Measurements from ENCODE around the gene RAB8B.

The RAB8B gene

GRCh38 chr15:63157891-63158431, 31.4 kb upstream of the RAB8B start:
- Histone ChIP-seq H3K27me3 (ENCODE audit: control insufficient read depth in 2 of 2, insufficient read depth in 2 of 2, low read length in 2 of 2) (no peaks in the 10 kb centered on the region), H3K9me3 (ENCODE audit: control insufficient read depth in 2 of 2, low read length in 2 of 2) (no peaks in the 10 kb centered on the region), H3K4me3 (ENCODE audit: low read length in 2 of 2) (peak overlapping the region; percentile 92 to 97), H3K36me3 (ENCODE audit: control insufficient read depth in 2 of 2, insufficient read depth in 2 of 2, low read length in 2 of 2) (peaks cover 10 to 14% of the 10 kb centered on the region in 2 donors), H3K9ac (ENCODE audit: low read depth in 1 of 2, low read length in 2 of 2) (peak overlapping the region; percentile 89 to 97), H3K27ac (ENCODE audit: low read depth in 2 of 2, low read length in 2 of 2) (peak overlapping the region; percentile 95), H3K4me1 (ENCODE audit: control insufficient read depth in 2 of 2, insufficient read depth in 2 of 2, low read length in 2 of 2) (peaks cover 2 to 6% of the 10 kb centered on the region in 2 donors)

- no peak overlapping the region for H3K4me3 ChIP-seq (ENCODE audit: low read length in 2 of 2)
- no peak overlapping the region for H3K27ac ChIP-seq (ENCODE audit: low read depth in 2 of 2, low read length in 2 of 2)
- H3K9ac ChIP-seq (ENCODE audit: low read depth in 1 of 2, low read length in 2 of 2): no peak overlapping the region
- H3K9me3 ChIP-seq (ENCODE audit: control insufficient read depth in 2 of 2, low read length in 2 of 2): no peaks in the 10 kb centered on the region
- peaks cover 0 to under 1% of the 10 kb centered on the region in 2 donors for H3K36me3 ChIP-seq (ENCODE audit: control insufficient read depth in 2 of 2, insufficient read depth in 2 of 2, low read length in 2 of 2)
- H3K4me1 ChIP-seq (ENCODE audit: control insufficient read depth in 2 of 2, insufficient read depth in 2 of 2, low read length in 2 of 2): peaks cover 2 to 4% of the 10 kb centered on the region in 2 donors
- H3K27me3 ChIP-seq (ENCODE audit: control insufficient read depth in 2 of 2, insufficient read depth in 2 of 2, low read length in 2 of 2): no peaks in the 10 kb centered on the region
These were observed 28.8 kb upstream of the RAB8B start for GRCh38 chr15:63160638-63161037.

- Histone ChIP-seq H3K9me3 (ENCODE audit: control insufficient read depth in 2 of 2, low read length in 2 of 2) (no peaks in the 10 kb centered on the region), H3K4me3 (ENCODE audit: low read length in 2 of 2) (no peak overlapping the region), H3K9ac (ENCODE audit: low read depth in 1 of 2, low read length in 2 of 2) (no peak overlapping the region), H3K4me1 (ENCODE audit: control insufficient read depth in 2 of 2, insufficient read depth in 2 of 2, low read length in 2 of 2) (no peaks in the 10 kb centered on the region), H3K27me3 (ENCODE audit: control insufficient read depth in 2 of 2, insufficient read depth in 2 of 2, low read length in 2 of 2) (no peaks in the 10 kb centered on the region), H3K36me3 (ENCODE audit: control insufficient read depth in 2 of 2, insufficient read depth in 2 of 2, low read length in 2 of 2) (no peaks in the 10 kb centered on the region), H3K27ac (ENCODE audit: low read depth in 2 of 2, low read length in 2 of 2) (no peak overlapping the region)
These were observed 26.2 kb upstream of the RAB8B start for GRCh38 chr15:63163217-63163616.

GRCh38 chr15:63165166-63165859, 24.1 kb upstream of the RAB8B start:
- no peaks in the 10 kb centered on the region for H3K9me3 ChIP-seq (ENCODE audit: control insufficient read depth in 2 of 2, low read length in 2 of 2)
- no peaks in the 10 kb centered on the region for H3K36me3 ChIP-seq (ENCODE audit: control insufficient read depth in 2 of 2, insufficient read depth in 2 of 2, low read length in 2 of 2)
- H3K4me3 ChIP-seq (ENCODE audit: low read length in 2 of 2): no peak overlapping the region
- no peaks in the 10 kb centered on the region for H3K27me3 ChIP-seq (ENCODE audit: control insufficient read depth in 2 of 2, insufficient read depth in 2 of 2, low read length in 2 of 2)
- no peak overlapping the region for H3K9ac ChIP-seq (ENCODE audit: low read depth in 1 of 2, low read length in 2 of 2)
- H3K4me1 ChIP-seq (ENCODE audit: control insufficient read depth in 2 of 2, insufficient read depth in 2 of 2, low read length in 2 of 2): no peaks in the 10 kb centered on the region
- no peak overlapping the region for H3K27ac ChIP-seq (ENCODE audit: low read depth in 2 of 2, low read length in 2 of 2)

- no peak overlapping the region for H3K4me3 ChIP-seq (ENCODE audit: low read length in 2 of 2)
- no peaks in the 10 kb centered on the region for H3K36me3 ChIP-seq (ENCODE audit: control insufficient read depth in 2 of 2, insufficient read depth in 2 of 2, low read length in 2 of 2)
- H3K4me1 ChIP-seq (ENCODE audit: control insufficient read depth in 2 of 2, insufficient read depth in 2 of 2, low read length in 2 of 2): no peaks in the 10 kb centered on the region
- H3K27ac ChIP-seq (ENCODE audit: low read depth in 2 of 2, low read length in 2 of 2): no peak overlapping the region
- H3K9me3 ChIP-seq (ENCODE audit: control insufficient read depth in 2 of 2, low read length in 2 of 2): no peaks in the 10 kb centered on the region
- no peaks in the 10 kb centered on the region for H3K27me3 ChIP-seq (ENCODE audit: control insufficient read depth in 2 of 2, insufficient read depth in 2 of 2, low read length in 2 of 2)
- H3K9ac ChIP-seq (ENCODE audit: low read depth in 1 of 2, low read length in 2 of 2): no peak overlapping the region
These were observed 23.2 kb upstream of the RAB8B start for GRCh38 chr15:63166219-63166618.

- H3K4me1 ChIP-seq (ENCODE audit: control insufficient read depth in 2 of 2, insufficient read depth in 2 of 2, low read length in 2 of 2): no peaks in the 10 kb centered on the region
- H3K27ac ChIP-seq (ENCODE audit: low read depth in 2 of 2, low read length in 2 of 2): no peak overlapping the region
- H3K9ac ChIP-seq (ENCODE audit: low read depth in 1 of 2, low read length in 2 of 2): no peak overlapping the region
- no peak overlapping the region for H3K4me3 ChIP-seq (ENCODE audit: low read length in 2 of 2)
- no peaks in the 10 kb centered on the region for H3K36me3 ChIP-seq (ENCODE audit: control insufficient read depth in 2 of 2, insufficient read depth in 2 of 2, low read length in 2 of 2)
- no peaks in the 10 kb centered on the region for H3K27me3 ChIP-seq (ENCODE audit: control insufficient read depth in 2 of 2, insufficient read depth in 2 of 2, low read length in 2 of 2)
- no peaks in the 10 kb centered on the region for H3K9me3 ChIP-seq (ENCODE audit: control insufficient read depth in 2 of 2, low read length in 2 of 2)
These were observed 19.6 kb upstream of the RAB8B start for GRCh38 chr15:63169788-63170187.

- H3K27ac ChIP-seq (ENCODE audit: low read depth in 2 of 2, low read length in 2 of 2): no peak overlapping the region
- H3K9me3 ChIP-seq (ENCODE audit: control insufficient read depth in 2 of 2, low read length in 2 of 2): no peaks in the 10 kb centered on the region
- no peaks in the 10 kb centered on the region for H3K27me3 ChIP-seq (ENCODE audit: control insufficient read depth in 2 of 2, insufficient read depth in 2 of 2, low read length in 2 of 2)
- no peaks in the 10 kb centered on the region for H3K4me1 ChIP-seq (ENCODE audit: control insufficient read depth in 2 of 2, insufficient read depth in 2 of 2, low read length in 2 of 2)
- H3K4me3 ChIP-seq (ENCODE audit: low read length in 2 of 2): no peak overlapping the region
- H3K9ac ChIP-seq (ENCODE audit: low read depth in 1 of 2, low read length in 2 of 2): no peak overlapping the region
- H3K36me3 ChIP-seq (ENCODE audit: control insufficient read depth in 2 of 2, insufficient read depth in 2 of 2, low read length in 2 of 2): no peaks in the 10 kb centered on the region
These were observed 17.0 kb upstream of the RAB8B start for GRCh38 chr15:63172376-63172775.

- Histone ChIP-seq H3K27me3 (ENCODE audit: control insufficient read depth in 2 of 2, insufficient read depth in 2 of 2, low read length in 2 of 2) (no peaks in the 10 kb centered on the region), H3K9me3 (ENCODE audit: control insufficient read depth in 2 of 2, low read length in 2 of 2) (no peaks in the 10 kb centered on the region), H3K9ac (ENCODE audit: low read depth in 1 of 2, low read length in 2 of 2) (no peak overlapping the region), H3K4me3 (ENCODE audit: low read length in 2 of 2) (no peak overlapping the region), H3K4me1 (ENCODE audit: control insufficient read depth in 2 of 2, insufficient read depth in 2 of 2, low read length in 2 of 2) (no peaks in the 10 kb centered on the region), H3K36me3 (ENCODE audit: control insufficient read depth in 2 of 2, insufficient read depth in 2 of 2, low read length in 2 of 2) (no peaks in the 10 kb centered on the region), H3K27ac (ENCODE audit: low read depth in 2 of 2, low read length in 2 of 2) (no peak overlapping the region)
These were observed 16.5 kb upstream of the RAB8B start for GRCh38 chr15:63172851-63173451.

- Histone ChIP-seq H3K27ac (ENCODE audit: low read depth in 2 of 2, low read length in 2 of 2) (no peak overlapping the region), H3K4me1 (ENCODE audit: control insufficient read depth in 2 of 2, insufficient read depth in 2 of 2, low read length in 2 of 2) (no peaks in the 10 kb centered on the region), H3K9me3 (ENCODE audit: control insufficient read depth in 2 of 2, low read length in 2 of 2) (no peaks in the 10 kb centered on the region), H3K9ac (ENCODE audit: low read depth in 1 of 2, low read length in 2 of 2) (no peak overlapping the region), H3K4me3 (ENCODE audit: low read length in 2 of 2) (no peak overlapping the region), H3K36me3 (ENCODE audit: control insufficient read depth in 2 of 2, insufficient read depth in 2 of 2, low read length in 2 of 2) (no peaks in the 10 kb centered on the region), H3K27me3 (ENCODE audit: control insufficient read depth in 2 of 2, insufficient read depth in 2 of 2, low read length in 2 of 2) (no peaks in the 10 kb centered on the region)
These were observed 13.1 kb upstream of the RAB8B start for GRCh38 chr15:63176302-63176701.

GRCh38 chr15:63178034-63178433, 11.4 kb upstream of the RAB8B start:
- Histone ChIP-seq H3K27ac (ENCODE audit: low read depth in 2 of 2, low read length in 2 of 2) (no peak overlapping the region), H3K4me1 (ENCODE audit: control insufficient read depth in 2 of 2, insufficient read depth in 2 of 2, low read length in 2 of 2) (no peaks in the 10 kb centered on the region), H3K4me3 (ENCODE audit: low read length in 2 of 2) (no peak overlapping the region), H3K9me3 (ENCODE audit: control insufficient read depth in 2 of 2, low read length in 2 of 2) (no peaks in the 10 kb centered on the region), H3K36me3 (ENCODE audit: control insufficient read depth in 2 of 2, insufficient read depth in 2 of 2, low read length in 2 of 2) (no peaks in the 10 kb centered on the region), H3K9ac (ENCODE audit: low read depth in 1 of 2, low read length in 2 of 2) (no peak overlapping the region), H3K27me3 (ENCODE audit: control insufficient read depth in 2 of 2, insufficient read depth in 2 of 2, low read length in 2 of 2) (no peaks in the 10 kb centered on the region)

Measured in mucosa of rectum (tissue), 2 donors.